Measurements from ENCODE around the gene ZNF227. TPM values are rescaled to one million over a fixed set of nuclear protein-coding genes. Genes with fewer than 3 reads are reported as not detected.

ZNF227 gene
- total and polyA plus RNA-seq, 9 donors = 7.3 to 29.5 (median 24.2) TPM

GRCh38 chr19:44176590-44176989, 35.7 kb upstream of the ZNF227 start:
- no peak for TF ChIP-seq EP300 (IDR thresholded peaks at IDR 0.05)
- TF ChIP-seq CTCF (IDR thresholded peaks at IDR 0.05) = no peak
- no peak for TF ChIP-seq POLR2A (IDR thresholded peaks at IDR 0.05)
- Histone ChIP-seq H3K27ac (no peak overlapping the region), H3K4me1 (ENCODE audit: insufficient read depth) (no peaks in the 10 kb centered on the region), H3K9me3 (peaks cover 6 to 64% of the 10 kb centered on the region in 2 donors), H3K4me3 (no peak overlapping the region), H3K27me3 (no peaks in the 10 kb centered on the region), H3K36me3 (peaks cover 4% of the 10 kb centered on the region)
- DNase-seq = no peak
- 96 to 98% (median 98%) methylated on average over 3 of the region's 3 CpGs for WGBS, 3 donors
- intact Hi-C loops (cut with DNase I) = no loop called here

- Histone ChIP-seq H3K36me3 (no peaks in the 10 kb centered on the region), H3K4me1 (ENCODE audit: insufficient read depth) (no peaks in the 10 kb centered on the region), H3K4me3 (no peak overlapping the region), H3K27ac (no peak overlapping the region), H3K27me3 (no peaks in the 10 kb centered on the region), H3K9me3 (peaks cover 6 to 33% of the 10 kb centered on the region in 2 donors)
- no peak for TF ChIP-seq CTCF (IDR thresholded peaks at IDR 0.05)
- TF ChIP-seq POLR2A (IDR thresholded peaks at IDR 0.05) = no peak
- no peak for TF ChIP-seq EP300 (IDR thresholded peaks at IDR 0.05)
- intact Hi-C loops (cut with DNase I) = loop anchor here in 1 of 4 donors (5.0 kb wide), 1 partner anchor 814 kb away; no protein-coding TSS in a partner anchor
- no peak for DNase-seq
These were observed 31.4 kb upstream of the ZNF227 start for GRCh38 chr19:44180968-44181367.

GRCh38 chr19:44182145-44182544, 30.2 kb upstream of the ZNF227 start:
- intact Hi-C loops (cut with DNase I) = loop anchor here in 1 of 4 donors (5.0 kb wide), 1 partner anchor 815 kb away; no protein-coding TSS in a partner anchor
- Histone ChIP-seq H3K4me3 (no peak overlapping the region), H3K9me3 (peaks cover 6 to 22% of the 10 kb centered on the region in 2 donors), H3K4me1 (ENCODE audit: insufficient read depth) (no peaks in the 10 kb centered on the region), H3K27ac (no peak overlapping the region), H3K27me3 (no peaks in the 10 kb centered on the region), H3K36me3 (no peaks in the 10 kb centered on the region)
- TF ChIP-seq CTCF (IDR thresholded peaks at IDR 0.05) = no peak
- TF ChIP-seq POLR2A (IDR thresholded peaks at IDR 0.05) = no peak
- no peak for TF ChIP-seq EP300 (IDR thresholded peaks at IDR 0.05)
- DNase-seq = no peak
- WGBS, 3 donors = 83 to 93% (median 88%) methylated on average over 10 of the region's 10 CpGs

GRCh38 chr19:44190020-44190419, 22.3 kb upstream of the ZNF227 start:
- H3K36me3 ChIP-seq = no peaks in the 10 kb centered on the region
- intact Hi-C loops (cut with DNase I) = no loop called here
- H3K4me1 ChIP-seq (ENCODE audit: insufficient read depth) = no peaks in the 10 kb centered on the region
- no peak for DNase-seq
- peaks cover 0 to 11% of the 10 kb centered on the region in 2 donors for H3K9me3 ChIP-seq
- TF ChIP-seq POLR2A (IDR thresholded peaks at IDR 0.05) (no peak), EP300 (IDR thresholded peaks at IDR 0.05) (no peak)
- H3K27me3 ChIP-seq = no peaks in the 10 kb centered on the region
- no peak overlapping the region for H3K27ac ChIP-seq
- no peak overlapping the region for H3K4me3 ChIP-seq
- 96 to 100% (median 99%) methylated on average over 6 of the region's 6 CpGs for WGBS, 3 donors

- TF ChIP-seq POLR2A (IDR thresholded peaks at IDR 0.05) = no peak
- no peak for TF ChIP-seq EP300 (IDR thresholded peaks at IDR 0.05)
- no peak for TF ChIP-seq CTCF (IDR thresholded peaks at IDR 0.05)
- DNase-seq = no peak
- no peak overlapping the region for H3K27ac ChIP-seq
- no peak overlapping the region for H3K4me3 ChIP-seq
- no peaks in the 10 kb centered on the region for H3K27me3 ChIP-seq
- H3K4me1 ChIP-seq (ENCODE audit: insufficient read depth) = no peaks in the 10 kb centered on the region
- WGBS, 3 donors = 65 to 78% (median 68%) methylated on average over 5 of the region's 5 CpGs
- no peaks in the 10 kb centered on the region for H3K36me3 ChIP-seq
- peaks cover 0 to 11% of the 10 kb centered on the region in 2 donors for H3K9me3 ChIP-seq
- intact Hi-C loops (cut with DNase I) = no loop called here
These were observed 20.2 kb upstream of the ZNF227 start for GRCh38 chr19:44192127-44192526.
